Testis (tissue), 3 donors: ENCODE measurements around the gene KLK3. TPM values are rescaled to one million over a fixed set of nuclear protein-coding genes. Genes with fewer than 3 reads are reported as not detected.

Experiments used
- DNase-seq: peaks from one replicate; pipeline ENCODE4 v3.0.0-alpha.2; 2019
- H3K27ac ChIP-seq, 2 donors: fragments of 200-600 bp; sonication (generic); one replicate each; pipeline ENCODE4 v1.5.1; 2019
- H3K27me3 ChIP-seq: fragments of 200-600 bp; sonication (generic); one replicate; pipeline ENCODE4 v1.5.1; 2019
- H3K36me3 ChIP-seq: fragments of 200-600 bp; sonication (generic); one replicate; pipeline ENCODE4 v1.5.1; 2017; ENCODE audit warnings: low read depth; ENCODE audit errors: missing control alignments
- H3K4me1 ChIP-seq: fragments of 200-600 bp; sonication (generic); one replicate; pipeline ENCODE4 v1.5.1; 2019
- H3K4me3 ChIP-seq, 2 donors: fragments of 200-600 bp; sonication (generic); one replicate each; pipeline ENCODE4 v1.5.1; 2017 to 2019
- H3K9me3 ChIP-seq: fragments of 200-600 bp; sonication (generic); one replicate; pipeline ENCODE4 v1.5.1; 2017
- POLR2A ChIP-seq: fragments of 450-650 bp; IDR thresholded peaks from one replicate; pipeline ENCODE4 v1.6.1; 2017; ENCODE audit warnings: antibody characterized with exemption, mild to moderate bottlenecking, moderate library complexity
- WGBS, 2 donors: methylation state at CpG; one replicate each; pipeline ENCODE4 v1.1.5; 2018; 5-methylcytosine and 5-hydroxymethylcytosine counted together
- intact Hi-C: fragments of 100-400 bp; cut with DNase I; formaldehyde crosslinking; loops from one replicate; pipeline ENCODE4 v1.15.1; 2023; ENCODE audit warnings: low total_unique reads
- polyA plus RNA-seq: library from polyadenylated mRNA; stranded (reverse); fragments of 350-450 nt; fragmentation: Illumina TruSeq; extraction: RNeasy Lipid Tissue Mini Kit (QIAGEN cat#74804); gene quantifications from one replicate; pipeline ENCODE4 v1.2.3, GENCODE V29; 2014; ENCODE audit warnings: low read depth, low replicate concordance; ENCODE audit not compliant: insufficient read depth
- total RNA-seq, 2 donors: library from RNA; depleted of rRNA; stranded (reverse); fragments of >200 nt; gene quantifications; one replicate each; pipeline ENCODE4 v1.2.3, GENCODE V29; 2016
- TF ChIP-seq, protein P1 (sequence below), 3 experiments: fragments of 450-650 bp in 2 of 3; fragments of 200-600 bp in 1 of 3; sonication (generic) in 1 of 3; IDR thresholded peaks; one replicate each; pipeline ENCODE4 v1.5.1; 2016 to 2019; ENCODE audit warnings: antibody characterized with exemption in 3 of 3, mild to moderate bottlenecking in 2 of 3, moderate library complexity in 1 of 3

KLK3 gene
- total and polyA plus RNA-seq, 3 donors from 2014 or later: 0.63 to 1.3 (median 0.81) TPM

DNA sequence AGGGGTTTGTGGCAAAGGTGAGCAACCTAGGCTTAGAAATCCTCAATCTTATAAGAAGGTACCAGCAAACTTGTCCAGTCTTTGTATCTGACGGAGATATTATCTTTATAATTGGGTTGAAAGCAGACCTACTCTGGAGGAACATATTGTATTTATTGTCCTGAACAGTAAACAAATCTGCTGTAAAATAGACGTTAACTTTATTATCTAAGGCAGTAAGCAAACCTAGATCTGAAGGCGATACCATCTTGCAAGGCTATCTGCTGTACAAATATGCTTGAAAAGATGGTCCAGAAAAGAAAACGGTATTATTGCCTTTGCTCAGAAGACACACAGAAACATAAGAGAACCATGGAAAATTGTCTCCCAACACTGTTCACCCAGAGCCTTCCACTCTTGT, 14.8 kb downstream of the KLK3 start:
- Histone ChIP-seq H3K4me1 (no peaks in the 10 kb centered on the region), H3K4me3 (no peak overlapping the region), H3K27me3 (no peaks in the 10 kb centered on the region), H3K9me3 (no peaks in the 10 kb centered on the region), H3K27ac (no peak overlapping the region), H3K36me3 (no peaks in the 10 kb centered on the region)
- intact Hi-C loops: no loop called here
- no peak for TF ChIP-seq POLR2A
- TF ChIP-seq, protein P1, sequence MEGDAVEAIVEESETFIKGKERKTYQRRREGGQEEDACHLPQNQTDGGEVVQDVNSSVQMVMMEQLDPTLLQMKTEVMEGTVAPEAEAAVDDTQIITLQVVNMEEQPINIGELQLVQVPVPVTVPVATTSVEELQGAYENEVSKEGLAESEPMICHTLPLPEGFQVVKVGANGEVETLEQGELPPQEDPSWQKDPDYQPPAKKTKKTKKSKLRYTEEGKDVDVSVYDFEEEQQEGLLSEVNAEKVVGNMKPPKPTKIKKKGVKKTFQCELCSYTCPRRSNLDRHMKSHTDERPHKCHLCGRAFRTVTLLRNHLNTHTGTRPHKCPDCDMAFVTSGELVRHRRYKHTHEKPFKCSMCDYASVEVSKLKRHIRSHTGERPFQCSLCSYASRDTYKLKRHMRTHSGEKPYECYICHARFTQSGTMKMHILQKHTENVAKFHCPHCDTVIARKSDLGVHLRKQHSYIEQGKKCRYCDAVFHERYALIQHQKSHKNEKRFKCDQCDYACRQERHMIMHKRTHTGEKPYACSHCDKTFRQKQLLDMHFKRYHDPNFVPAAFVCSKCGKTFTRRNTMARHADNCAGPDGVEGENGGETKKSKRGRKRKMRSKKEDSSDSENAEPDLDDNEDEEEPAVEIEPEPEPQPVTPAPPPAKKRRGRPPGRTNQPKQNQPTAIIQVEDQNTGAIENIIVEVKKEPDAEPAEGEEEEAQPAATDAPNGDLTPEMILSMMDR (IDR thresholded peaks at IDR 0.05): no peak
- DNase-seq: no peak
- 70% methylated on average over 4 of the region's 4 CpGs for WGBS, 2 donors

DNA sequence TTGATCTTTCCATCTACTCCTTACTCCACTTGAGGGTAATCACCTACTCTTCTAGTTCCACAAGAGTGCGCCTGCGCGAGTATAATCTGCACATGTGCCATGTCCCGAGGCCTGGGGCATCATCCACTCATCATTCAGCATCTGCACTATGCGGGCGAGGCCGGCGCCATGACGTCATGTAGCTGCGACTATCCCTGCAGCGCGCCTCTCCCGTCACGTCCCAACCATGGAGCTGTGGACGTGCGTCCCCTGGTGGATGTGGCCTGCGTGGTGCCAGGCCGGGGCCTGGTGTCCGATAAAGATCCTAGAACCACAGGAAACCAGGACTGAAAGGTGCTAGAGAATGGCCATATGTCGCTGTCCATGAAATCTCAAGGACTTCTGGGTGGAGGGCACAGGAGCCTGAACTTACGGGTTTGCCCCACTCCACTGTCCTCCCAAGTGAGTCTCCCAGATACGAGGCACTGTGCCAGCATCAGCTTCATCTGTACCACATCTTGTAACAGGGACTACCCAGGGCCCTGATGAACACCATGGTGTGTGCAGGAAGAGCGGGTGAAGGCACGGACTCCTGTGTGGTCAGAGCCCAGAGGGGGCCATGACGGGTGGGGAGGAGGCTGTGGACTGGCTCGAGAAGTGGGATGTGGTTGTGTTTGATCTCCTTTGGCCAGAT, 15.8 kb downstream of the KLK3 start:
- no peak for TF ChIP-seq POLR2A
- TF ChIP-seq, protein P1 (IDR thresholded peaks at IDR 0.05): peak in 2 of 3 experiments; percentile 19 to 64
- Histone ChIP-seq H3K4me1 (no peaks in the 10 kb centered on the region), H3K4me3 (peak overlapping the region; percentile 34 to 48), H3K27me3 (no peaks in the 10 kb centered on the region), H3K36me3 (no peaks in the 10 kb centered on the region), H3K9me3 (no peaks in the 10 kb centered on the region), H3K27ac (no peak overlapping the region)
- peak; percentile 86 for DNase-seq
- intact Hi-C loops: no loop called here
- 60% methylated on average over 20 to 26 of the region's 26 CpGs for WGBS, 2 donors

DNA sequence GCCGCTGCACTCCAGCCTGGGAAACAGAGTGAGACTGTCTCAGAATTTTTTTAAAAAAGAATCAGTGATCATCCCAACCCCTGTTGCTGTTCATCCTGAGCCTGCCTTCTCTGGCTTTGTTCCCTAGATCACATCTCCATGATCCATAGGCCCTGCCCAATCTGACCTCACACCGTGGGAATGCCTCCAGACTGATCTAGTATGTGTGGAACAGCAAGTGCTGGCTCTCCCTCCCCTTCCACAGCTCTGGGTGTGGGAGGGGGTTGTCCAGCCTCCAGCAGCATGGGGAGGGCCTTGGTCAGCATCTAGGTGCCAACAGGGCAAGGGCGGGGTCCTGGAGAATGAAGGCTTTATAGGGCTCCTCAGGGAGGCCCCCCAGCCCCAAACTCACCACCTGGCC, 18.3 kb downstream of the KLK3 start, which contains the start of gene KLK2:
Gene KLK2, plus strand, starts transcription at position 384 of the 400 bp plus-strand sequence. CDS start 35 bp downstream, outside the sequence.
- intact Hi-C loops: no loop called here
- no peaks in the 10 kb centered on the region for H3K27me3 ChIP-seq
- TF ChIP-seq POLR2A: no peak
- TF ChIP-seq, protein P1 (IDR thresholded peaks at IDR 0.05): no peak
- no peak within 1 kb of the TSS for H3K4me3 ChIP-seq
- no peak within 1 kb of the TSS for H3K27ac ChIP-seq
- WGBS, 2 donors: 68 to 74% methylated on average over 3 of the region's 3 CpGs
- H3K9me3 ChIP-seq: no peaks in the 10 kb centered on the region
- H3K36me3 ChIP-seq: no peaks in the 10 kb centered on the region
- no peaks in the 10 kb centered on the region for H3K4me1 ChIP-seq
- DNase-seq: no peak

DNA sequence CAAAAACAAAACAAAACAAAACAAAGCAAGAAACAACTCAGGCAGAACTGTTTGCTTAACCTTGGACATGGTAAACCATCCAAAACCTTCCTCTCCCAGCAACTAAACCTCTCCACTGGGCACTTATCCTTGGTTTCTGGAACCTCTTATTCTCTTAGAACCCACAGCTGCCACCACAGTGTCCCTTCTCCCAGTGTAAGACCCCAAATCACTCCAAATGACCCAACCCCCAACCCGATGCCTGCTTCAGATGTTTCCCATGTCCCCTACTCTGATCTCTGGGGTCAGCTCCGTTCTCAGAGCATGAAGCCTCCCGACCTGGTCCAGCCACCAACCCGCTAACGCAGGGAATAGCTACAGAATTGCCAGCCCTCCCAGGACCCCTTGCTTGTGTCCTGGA, 19.5 kb downstream of the KLK3 start:
- 43 to 68% methylated on average over 5 of the region's 5 CpGs for WGBS, 2 donors
- H3K4me3 ChIP-seq: no peak overlapping the region
- intact Hi-C loops: no loop called here

More for the DNA sequence above, 19.5 kb downstream of the KLK3 start:
- Histone ChIP-seq H3K27ac (no peak overlapping the region), H3K9me3 (no peaks in the 10 kb centered on the region), H3K36me3 (no peaks in the 10 kb centered on the region), H3K4me1 (no peaks in the 10 kb centered on the region), H3K27me3 (no peaks in the 10 kb centered on the region)
- no peak for TF ChIP-seq POLR2A
- TF ChIP-seq, protein P1 (IDR thresholded peaks at IDR 0.05): no peak
- DNase-seq: no peak
